GM21723 (cell line): ENCODE measurements around the gene FNDC3A.
A peak's percentile ranks its signal among the peaks of the same experiment; 100 is the strongest.

Source experiments
- ATAC-seq: cut with Tn5 transposase; IDR thresholded peaks from one replicate; pipeline ENCODE4 v1.9.1; 2021; ENCODE audit warnings: mild to moderate bottlenecking, moderate library complexity; ENCODE audit not compliant: unreplicated experiment

The FNDC3A gene

DNA sequence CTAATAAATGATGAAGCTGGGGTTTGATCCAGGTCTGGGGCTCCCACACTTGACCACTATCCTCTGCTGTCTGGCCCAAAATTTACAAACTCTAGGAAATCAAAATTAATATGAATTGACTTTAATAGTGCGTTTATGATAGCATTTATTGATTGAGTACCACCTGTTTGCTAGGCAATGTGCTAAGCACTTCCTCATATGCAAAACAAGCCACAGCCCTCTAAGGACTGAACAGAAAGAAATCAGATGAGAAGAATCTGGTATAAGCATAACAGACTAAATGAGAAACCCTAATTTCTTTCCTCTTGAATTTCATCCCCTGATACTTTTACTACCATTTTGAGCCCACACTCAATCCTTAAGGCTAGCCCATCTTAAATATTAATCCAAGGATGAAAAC is 237.8 kb downstream of the FNDC3A start:
- no peak for ATAC-seq

DNA sequence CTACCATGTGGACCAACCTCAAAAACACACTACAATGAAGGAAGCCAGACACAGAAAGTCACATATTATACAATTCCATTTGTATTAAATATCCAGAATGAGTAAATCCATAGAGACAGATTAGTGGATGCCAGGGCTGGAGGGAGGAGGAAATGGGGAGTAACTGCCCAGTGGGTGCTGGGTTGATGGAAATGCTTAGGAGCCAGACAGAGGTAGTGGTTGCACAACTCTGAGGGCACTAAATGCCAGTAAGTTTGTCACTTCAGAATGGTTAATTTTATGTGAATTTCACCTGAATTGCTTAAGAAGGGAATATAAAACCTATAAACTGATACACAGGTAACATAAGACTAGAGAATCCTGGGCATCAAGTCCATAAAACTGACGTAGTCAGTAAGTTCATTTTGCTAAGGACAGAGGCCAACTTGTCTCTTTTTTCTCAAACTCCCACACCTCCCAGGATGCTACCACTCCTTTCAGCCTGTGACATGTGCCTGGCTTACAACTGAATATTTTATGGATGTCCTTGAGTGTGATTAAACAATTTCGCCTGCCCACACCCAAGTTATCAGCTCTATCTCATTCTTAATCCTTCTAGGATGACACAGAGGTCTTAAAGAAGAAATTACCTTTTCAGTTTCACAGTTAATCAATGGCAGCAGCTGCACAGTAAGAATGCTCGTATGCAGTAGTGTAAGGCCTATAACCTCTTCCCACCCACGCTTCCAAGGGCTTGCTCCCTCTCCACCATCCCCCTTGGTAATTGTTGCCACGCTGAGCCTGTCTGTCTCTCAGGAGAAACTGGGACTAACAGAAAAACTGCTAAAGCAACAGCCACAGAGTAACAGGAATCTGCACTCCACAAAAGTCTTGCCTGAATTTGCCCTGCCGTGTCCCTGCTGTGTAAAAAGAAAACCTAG is 238.5 kb downstream of the FNDC3A start:
- ATAC-seq, result no peak

DNA sequence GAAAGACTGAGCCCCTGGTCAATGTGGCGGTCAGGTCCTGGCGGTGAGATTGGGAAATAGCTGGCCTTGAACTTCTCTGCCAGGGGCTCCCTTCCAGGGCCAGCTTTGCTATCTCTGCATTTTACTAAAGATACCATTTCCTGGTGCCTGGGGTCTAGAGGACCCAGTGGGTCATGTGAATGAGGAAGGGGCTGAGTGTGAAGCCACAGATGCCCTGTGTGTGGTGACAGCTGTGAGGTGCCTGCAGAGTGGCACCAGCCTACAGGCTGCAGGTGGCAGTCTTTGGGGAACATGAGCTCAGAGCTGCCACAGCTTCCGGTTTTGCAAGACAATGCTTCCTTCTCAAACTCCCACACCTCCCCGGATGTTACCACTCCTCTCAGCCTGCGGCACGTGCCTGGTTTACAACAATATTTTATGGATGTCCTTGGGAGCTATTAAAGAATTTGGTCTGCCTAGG is 239.2 kb downstream of the FNDC3A start:
- ATAC-seq, result peak; percentile 52

DNA sequence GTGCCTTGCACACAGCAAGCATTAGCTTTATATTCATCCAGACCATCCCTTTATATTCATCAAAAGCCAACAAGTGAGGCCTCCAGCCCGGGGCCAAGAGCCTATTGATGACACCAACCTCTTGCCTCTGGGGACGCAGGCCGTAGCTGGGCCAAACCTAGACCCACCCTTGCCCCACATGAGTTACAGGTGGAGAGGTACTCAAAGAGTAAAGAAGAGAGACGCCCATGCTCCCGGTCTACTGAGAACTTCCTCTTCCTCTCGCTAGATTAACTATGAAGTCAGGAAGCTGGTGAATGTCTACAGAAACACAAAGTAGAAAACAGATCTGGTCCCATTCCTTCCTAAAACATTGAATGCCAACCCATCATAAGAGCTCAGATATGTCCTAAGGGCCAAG is 240.6 kb downstream of the FNDC3A start:
- no peak for ATAC-seq

DNA sequence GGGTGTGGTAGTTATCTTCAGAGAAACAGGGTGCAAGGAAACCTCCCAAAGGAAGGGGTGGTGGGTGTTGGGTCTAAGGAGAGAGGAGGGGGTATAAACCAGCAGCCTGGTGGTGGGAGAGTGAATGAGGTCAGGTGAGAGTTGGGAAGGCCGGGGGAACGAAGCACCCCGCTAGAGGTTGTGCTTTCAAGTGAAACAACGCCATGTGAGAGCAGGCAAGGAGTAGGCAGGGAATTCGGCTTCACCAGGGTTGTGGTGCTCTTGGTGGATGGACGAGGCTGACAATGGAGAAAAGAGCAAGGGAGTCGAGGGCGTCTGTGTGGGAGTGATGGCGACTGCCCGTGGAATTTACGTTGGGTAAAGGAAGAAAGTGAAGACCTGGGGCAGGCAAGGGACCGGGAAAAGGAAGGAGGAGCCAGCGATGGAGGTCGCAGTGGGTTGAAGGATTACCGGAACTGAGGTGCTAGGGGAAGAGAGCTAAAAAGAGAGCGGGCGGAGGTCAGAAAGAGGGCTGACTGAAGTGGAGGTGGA is 242.3 kb downstream of the FNDC3A start:
- no peak for ATAC-seq

DNA sequence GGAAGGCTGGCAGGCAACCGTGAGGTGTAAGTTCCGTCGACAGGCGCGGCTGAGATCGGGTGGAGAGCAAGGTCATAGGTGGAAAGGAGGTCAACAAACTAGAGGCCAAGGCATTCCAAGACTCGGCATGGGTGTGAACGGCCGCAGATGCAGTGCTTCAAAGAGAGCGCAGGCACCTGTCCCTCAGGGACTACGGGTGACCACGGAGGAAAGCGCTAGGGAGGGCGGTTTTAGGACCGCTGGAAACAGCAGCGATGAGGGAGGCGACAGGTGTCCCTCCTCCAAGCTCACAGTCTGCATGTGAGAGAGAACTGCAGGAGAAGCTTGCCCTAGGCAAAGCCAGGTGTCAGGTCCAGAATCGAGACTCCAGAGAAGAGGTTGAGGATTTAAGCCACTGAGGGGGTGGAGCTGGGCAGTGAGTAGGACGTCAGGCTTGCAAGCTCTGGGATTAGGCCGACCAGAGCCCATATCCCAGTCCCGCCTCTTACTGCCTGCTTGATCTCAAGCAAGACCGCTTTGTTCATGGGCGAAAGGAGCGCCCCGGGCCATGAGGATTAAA is 242.9 kb downstream of the FNDC3A start:
- ATAC-seq, result no peak

DNA sequence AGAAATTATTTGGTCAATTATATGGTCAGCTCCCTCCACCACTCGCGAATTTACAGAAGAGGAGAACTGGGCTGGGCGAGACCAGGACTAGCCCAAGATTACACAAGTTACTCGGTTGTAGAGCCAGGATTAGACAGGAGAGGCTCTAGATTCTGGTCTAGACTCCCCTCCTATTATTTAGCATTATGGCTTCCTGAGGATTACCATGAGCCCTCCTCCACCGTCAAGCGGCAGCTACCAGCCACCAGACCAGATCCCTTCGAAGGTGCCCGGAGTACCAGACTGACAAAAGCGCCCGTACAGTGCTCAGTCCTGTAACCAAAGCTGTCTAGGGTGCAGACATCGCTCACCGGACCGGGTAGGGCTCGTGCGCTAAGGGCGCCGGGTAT is 243.9 kb downstream of the FNDC3A start:
- ATAC-seq, result no peak

DNA sequence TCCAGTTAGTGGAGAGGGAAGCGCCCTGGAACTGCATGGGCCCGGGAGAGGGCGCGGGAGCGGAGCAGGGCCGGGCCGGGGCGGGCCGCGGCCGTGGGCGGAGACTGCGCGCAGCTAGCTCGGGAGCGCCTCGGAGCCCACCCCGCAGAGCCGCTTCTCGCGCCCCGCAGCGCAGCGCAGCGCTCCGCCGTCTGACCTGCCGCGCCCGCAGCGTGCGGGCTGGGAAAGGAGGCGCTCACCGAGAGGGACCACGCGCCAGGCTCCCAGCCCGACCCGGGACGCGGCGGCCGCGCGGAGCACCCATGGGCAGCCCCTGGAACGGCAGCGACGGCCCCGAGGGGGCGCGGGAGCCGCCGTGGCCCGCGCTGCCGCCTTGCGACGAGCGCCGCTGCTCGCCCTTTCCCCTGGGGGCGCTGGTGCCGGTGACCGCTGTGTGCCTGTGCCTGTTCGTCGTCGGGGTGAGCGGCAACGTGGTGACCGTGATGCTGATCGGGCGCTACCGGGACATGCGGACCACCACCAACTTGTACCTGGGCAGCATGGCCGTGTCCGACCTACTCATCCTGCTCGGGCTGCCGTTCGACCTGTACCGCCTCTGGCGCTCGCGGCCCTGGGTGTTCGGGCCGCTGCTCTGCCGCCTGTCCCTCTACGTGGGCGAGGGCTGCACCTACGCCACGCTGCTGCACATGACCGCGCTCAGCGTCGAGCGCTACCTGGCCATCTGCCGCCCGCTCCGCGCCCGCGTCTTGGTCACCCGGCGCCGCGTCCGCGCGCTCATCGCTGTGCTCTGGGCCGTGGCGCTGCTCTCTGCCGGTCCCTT is 244.5 kb downstream of the FNDC3A start, which contains the start of gene MLNR:
TSS of gene MLNR (plus strand) at position 303 of the 820 bp plus-strand sequence. CDS start at position 303, 0 bp downstream.
- no peak for ATAC-seq

DNA sequence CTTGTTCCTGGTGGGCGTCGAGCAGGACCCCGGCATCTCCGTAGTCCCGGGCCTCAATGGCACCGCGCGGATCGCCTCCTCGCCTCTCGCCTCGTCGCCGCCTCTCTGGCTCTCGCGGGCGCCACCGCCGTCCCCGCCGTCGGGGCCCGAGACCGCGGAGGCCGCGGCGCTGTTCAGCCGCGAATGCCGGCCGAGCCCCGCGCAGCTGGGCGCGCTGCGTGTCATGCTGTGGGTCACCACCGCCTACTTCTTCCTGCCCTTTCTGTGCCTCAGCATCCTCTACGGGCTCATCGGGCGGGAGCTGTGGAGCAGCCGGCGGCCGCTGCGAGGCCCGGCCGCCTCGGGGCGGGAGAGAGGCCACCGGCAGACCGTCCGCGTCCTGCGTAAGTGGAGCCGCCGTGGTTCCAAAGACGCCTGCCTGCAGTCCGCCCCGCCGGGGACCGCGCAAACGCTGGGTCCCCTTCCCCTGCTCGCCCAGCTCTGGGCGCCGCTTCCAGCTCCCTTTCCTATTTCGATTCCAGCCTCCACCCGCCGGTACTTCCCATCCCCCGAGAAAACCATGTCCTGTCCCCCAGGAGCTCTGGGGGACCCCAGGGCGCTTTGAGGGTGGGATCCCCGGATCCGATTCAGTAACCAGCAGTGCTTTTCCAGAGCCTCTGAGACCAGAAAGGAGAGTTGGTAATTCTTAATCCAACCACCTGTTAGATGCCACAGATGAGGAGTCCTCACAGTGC is 245.3 kb downstream of the FNDC3A start:
- ATAC-seq, result no peak

DNA sequence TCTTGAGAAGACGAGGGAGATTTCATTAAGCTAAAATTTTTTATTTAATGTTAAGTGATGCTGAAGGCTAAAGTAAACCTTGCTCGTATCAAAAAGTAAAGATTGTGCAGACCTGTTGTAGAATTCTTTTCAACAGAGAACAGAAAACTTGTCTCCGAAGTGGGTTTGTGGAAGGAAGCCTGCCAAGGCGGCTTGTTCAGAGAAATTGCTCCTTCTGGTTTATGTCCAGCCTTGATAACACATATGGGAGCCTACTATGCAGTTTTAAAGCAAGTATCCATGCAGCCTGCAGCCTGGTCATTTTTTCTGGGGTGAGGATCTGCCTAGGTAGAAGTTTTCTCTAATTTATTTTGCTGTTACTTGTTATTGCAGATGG is 245.9 kb downstream of the FNDC3A start:
- ATAC-seq, result no peak

DNA sequence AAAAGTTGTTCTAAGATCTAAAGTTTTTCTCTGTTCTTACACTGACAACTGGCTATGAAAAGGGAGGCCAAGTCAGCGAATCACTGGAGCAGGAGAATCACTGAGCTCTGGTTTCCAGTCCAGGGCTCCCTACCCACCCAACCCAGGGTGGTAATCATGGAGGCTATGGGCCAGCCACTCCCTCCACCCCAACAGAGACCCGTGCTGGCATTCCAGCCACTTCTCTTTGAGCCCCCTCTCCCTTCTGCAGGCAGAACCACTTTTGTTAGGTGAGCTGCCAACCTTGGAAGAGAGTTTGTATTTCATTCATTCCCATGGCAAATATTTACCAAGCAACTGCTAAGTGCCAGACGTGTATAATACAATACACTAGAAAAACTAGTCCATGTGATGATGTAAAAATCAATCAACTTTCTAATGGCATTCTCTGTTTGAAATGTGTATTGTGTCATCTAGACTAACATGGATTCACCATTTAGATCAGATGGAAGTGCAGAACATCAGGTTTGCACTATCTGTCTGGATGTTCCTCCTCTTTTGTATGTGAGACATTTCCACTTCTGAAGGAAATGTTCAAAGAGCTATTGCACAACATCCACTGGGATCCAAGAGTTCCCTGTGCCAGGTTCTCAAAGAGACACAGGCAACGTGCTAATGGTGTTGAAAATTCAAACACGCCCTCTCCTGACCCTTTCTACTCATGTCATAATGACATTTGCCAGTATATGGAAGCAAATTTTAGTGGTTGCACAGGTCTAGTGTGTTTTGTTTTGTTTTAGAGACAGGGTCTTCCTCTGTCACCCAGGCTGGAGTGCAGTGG is 249.7 kb downstream of the FNDC3A start:
- no peak for ATAC-seq

DNA sequence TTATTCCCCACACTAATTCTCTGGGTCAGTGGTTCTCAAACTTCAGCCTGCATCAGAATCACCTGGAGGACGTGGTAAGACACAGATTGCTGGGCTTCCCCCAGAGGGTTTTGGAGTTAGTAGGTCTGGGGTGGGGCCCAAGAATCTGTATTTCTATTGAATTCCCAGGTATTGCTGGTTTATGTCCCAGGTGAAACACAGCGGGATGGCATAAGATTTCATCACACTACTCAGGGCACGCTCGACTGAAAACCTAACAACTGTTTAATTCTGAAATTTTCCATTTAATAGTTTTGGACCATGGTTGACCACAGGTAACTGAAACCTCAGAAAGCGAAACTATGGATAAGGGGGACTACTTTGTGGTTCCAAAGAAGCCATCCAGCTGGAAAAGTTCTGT is 250.9 kb downstream of the FNDC3A start:
- ATAC-seq, result no peak

DNA sequence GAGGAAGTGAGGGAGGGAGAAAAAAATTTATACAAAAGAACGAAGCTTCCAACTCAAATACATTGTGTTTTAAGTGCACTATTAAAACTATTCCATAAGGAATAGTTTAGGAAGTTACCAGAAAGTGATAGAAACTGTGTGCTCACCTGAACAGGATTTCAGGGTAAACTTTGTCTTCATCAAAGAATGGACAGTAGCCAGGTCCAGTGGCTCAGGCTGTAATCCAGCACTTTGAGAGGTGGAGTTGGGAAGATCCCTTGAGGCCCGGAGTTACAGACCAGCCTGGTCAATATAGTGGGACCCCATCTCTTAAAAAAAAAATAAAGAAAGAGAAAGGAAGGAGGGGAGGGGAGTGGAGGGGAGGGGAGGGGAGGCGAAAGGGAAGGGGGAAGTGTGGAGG is 259.0 kb downstream of the FNDC3A start:
- no peak for ATAC-seq

DNA sequence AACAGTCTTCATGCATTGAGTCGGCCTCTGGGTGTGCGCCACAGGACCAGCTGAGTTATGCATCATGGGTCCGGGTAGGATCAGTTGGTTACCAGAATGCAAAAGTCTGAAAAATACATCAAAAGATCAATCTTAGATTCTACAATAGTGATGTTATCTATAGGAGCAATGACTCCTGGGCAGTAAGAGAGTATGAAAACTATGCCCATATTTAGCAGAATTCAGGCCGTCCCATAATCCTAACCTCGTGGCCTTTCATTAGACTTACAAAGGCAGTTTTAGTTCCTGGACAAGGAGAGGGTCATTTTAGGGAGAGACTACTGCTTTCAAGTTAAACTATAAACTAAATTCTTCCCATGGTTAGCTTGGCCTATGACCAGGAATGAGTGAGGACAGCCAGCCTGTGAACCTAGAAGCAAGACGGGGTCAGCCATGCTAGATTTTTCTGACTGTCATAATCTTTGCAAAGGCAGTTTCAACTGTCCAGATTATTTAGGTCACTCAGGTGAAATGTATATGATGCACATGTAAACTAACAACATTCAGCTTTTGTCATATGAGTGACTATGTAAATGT is 260.2 kb downstream of the FNDC3A start:
- ATAC-seq, result no peak

DNA sequence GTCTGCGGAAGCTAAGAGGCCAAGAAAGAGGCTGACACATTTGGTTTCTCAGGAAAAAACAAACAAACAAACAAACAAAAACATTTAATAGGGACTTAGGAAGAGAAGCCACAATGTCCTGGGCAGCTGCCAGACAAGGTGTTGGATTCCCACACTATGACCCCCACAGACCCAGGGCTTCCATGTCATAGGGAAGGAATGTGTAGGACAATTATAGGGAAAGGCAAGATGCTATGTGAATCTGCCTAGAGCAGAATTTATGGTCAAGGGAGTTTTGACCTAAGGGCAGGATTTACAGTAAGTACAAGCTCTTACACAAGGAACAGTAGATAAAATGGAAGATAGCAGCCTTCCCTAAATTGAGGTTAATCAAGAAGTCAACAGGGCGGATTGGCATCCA is 262.9 kb downstream of the FNDC3A start:
- ATAC-seq, result no peak

DNA sequence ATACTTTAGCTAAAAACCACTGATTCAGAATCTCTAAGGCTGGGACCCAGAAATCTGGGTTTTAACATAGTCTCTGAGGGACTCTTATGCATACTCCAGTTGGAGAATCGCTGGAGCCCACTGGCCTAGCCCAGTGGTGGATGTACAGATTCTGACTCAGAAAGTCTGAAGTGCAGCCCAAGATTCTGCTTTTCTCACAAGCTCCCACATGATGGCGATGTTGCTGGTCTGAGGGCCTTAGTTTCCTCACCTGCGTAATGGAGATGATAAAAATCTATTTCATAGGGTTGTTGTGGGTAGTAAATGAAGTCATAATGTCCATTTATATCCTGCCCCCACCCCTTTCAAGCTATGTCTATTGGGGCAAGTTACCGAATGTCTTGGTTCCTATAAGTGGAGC is 264.3 kb downstream of the FNDC3A start:
- ATAC-seq, result no peak

DNA sequence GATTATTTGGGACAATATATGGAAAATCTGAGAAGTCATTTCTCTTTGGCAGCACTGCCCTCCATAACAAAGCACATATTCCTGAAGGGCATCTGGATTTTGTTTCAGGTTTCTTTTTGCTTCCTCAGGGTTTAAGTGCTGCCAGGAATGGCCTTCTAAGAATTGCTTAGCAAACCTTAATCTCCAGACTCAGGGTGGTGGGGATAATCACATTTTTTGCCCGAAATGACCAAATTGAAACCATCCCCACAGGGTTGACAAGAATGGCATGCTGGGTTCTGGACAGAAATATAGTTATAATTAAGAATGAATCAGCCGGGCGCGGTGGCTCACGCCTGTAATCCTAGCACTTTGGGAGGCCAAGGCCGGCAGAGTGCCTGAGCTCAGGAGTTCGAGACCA is 265.6 kb downstream of the FNDC3A start:
- ATAC-seq, result no peak

DNA sequence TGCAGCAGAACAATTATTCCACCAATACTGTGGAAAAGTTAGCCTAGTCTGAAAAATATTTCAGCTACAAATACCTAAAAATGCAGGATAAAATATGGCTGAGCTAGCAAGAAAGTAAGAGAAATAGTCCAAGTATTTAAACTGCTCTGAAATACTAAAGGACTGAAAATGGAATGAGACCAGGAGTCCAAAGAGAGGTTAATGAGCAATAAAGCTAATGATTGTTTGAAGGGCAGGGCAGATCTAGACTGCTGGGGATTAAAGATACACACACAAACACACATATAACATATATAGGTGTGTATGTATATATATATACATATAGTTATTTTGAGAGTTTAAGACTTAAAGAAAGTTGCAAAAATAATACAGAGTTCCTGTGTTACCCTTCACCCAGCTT is 269.4 kb downstream of the FNDC3A start:
- no peak for ATAC-seq

DNA sequence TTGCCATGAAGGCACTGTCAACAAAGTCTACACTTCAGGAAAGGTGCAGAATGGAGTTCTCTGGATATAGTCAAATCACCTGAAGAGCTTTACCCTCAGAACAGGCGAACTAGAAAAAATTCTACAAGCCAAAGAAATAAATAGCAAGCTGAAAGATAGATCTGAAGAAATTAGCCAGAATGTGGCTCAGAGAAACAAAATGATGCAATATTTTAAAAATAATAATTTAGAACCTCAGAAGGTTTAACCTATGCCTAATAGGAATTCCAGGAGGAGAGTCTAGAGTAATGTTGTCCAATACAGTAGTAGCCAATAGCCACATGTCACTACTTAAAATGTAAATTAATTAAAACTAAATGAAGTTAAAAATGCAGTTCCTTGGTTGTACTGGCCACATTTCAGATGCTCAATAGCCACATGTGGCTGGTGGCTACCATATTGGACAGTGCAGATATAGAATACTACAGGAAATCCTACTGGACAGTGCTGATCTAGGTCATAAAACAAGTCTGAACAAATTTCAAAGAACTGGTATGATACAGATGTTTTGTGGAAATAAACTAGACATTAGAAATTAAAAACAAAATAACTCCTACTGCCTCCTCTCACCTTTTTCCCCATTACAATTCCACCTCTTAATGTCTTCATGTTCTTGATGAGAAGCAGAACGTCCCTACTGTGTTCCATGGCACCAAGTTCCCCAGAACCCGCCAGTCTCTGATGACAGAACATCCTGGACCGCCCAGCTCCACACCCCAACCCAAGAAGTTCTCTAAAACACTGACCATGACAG is 271.3 kb downstream of the FNDC3A start:
- ATAC-seq, result peak; percentile 32
